Naive B cell (primary cell): ENCODE measurements around the gene CBY2. TPM values are rescaled to one million over a fixed set of nuclear protein-coding genes. Genes with fewer than 3 reads are reported as not detected.
"Not testable (repeated sequence)": the region's sequence is repeated elsewhere in the genome, so short reads cannot be mapped to it uniquely, and the experiment has no call there.

Experiments used
- ATAC-seq, 2 donors: fragments of 150-1000 bp; cut with Tn5 transposase; 2 replicates each; pipeline ENCODE4 v1.10.0; 2021; ENCODE audit warnings: low read depth in 2 of 2, mild to moderate bottlenecking in 2 of 2, moderate library complexity in 2 of 2
- DNase-seq: peaks from one replicate; pipeline ENCODE4 v3.0.0; 2022
- H3K27ac Mint-ChIP-seq, 6 donors: one replicate each; pipeline ENCODE4 v1.8.0; 2020 to 2022; ENCODE audit warnings: mild to moderate bottlenecking in 6 of 6, mixed read lengths in 6 of 6, moderate library complexity in 5 of 6, inconsistent platforms in 2 of 6
- H3K27me3 Mint-ChIP-seq, 3 donors: one replicate each; pipeline ENCODE4 v1.8.0; 2021 to 2022; ENCODE audit warnings: mixed read lengths in 3 of 3, mild to moderate bottlenecking in 1 of 3
- H3K36me3 Mint-ChIP-seq, 2 donors: one replicate each; pipeline ENCODE4 v1.8.0; 2020 to 2022; ENCODE audit warnings: mixed read lengths in 2 of 2, inconsistent platforms in 1 of 2, mild to moderate bottlenecking in 1 of 2
- H3K4me1 Mint-ChIP-seq, 3 donors: one replicate each; pipeline ENCODE4 v1.8.0; 2020 to 2022; ENCODE audit warnings: mixed read lengths in 3 of 3, inconsistent platforms in 1 of 3, mild to moderate bottlenecking in 1 of 3, moderate library complexity in 1 of 3
- H3K4me3 Mint-ChIP-seq, 8 donors: one replicate each; pipeline ENCODE4 v1.8.0; 2020 to 2022; ENCODE audit warnings: mild to moderate bottlenecking in 8 of 8, mixed read lengths in 8 of 8, moderate library complexity in 8 of 8, inconsistent platforms in 2 of 8
- H3K9me3 Mint-ChIP-seq, 7 donors: one replicate each; pipeline ENCODE4 v1.8.0; 2020 to 2022; ENCODE audit warnings: mixed read lengths in 7 of 7, mild to moderate bottlenecking in 5 of 7, inconsistent platforms in 2 of 7, moderate library complexity in 1 of 7
- polyA plus RNA-seq, 6 donors: library from polyadenylated mRNA; unstranded; fragments of 300-500 nt; fragmentation: Illumina TruSeq; gene quantifications; one replicate each; pipeline ENCODE4 v1.2.3, GENCODE V29; 2021; ENCODE audit warnings: low read depth in 6 of 6

The CBY2 gene
- polyA plus RNA-seq, 6 donors from 2014 or later, result not detected

DNA sequence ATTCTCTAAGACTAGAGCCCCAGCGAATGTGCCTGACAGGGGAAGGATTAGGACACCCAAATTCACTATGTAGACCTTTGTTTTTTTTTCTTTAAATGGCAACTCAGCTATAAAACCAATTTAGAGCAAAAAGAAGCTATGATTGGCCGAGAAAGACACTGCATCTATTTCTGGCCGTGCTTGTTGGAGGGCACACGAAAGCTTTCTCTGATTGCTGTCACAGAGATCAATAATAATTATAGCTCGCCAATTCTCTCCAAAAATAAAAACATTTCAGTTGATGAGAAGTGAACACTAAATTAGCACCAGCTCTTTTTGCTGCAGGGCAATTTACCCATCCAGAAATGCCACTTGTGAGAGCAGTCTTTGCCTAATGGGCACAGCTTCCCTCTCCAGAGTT, 31.2 kb downstream of the CBY2 start:
- ATAC-seq, result no peak
- no peak overlapping the region for H3K4me3 Mint-ChIP-seq
- no peak for DNase-seq
- H3K36me3 Mint-ChIP-seq, result no peaks in the 10 kb centered on the region
- peaks cover 0 to 5% (median 2%) of the 10 kb centered on the region in 7 donors for H3K9me3 Mint-ChIP-seq
- H3K27ac Mint-ChIP-seq, result no peak overlapping the region
- H3K4me1 Mint-ChIP-seq, result no peaks in the 10 kb centered on the region
- peaks cover 3 to 31% (median 18%) of the 10 kb centered on the region in 3 donors for H3K27me3 Mint-ChIP-seq

DNA sequence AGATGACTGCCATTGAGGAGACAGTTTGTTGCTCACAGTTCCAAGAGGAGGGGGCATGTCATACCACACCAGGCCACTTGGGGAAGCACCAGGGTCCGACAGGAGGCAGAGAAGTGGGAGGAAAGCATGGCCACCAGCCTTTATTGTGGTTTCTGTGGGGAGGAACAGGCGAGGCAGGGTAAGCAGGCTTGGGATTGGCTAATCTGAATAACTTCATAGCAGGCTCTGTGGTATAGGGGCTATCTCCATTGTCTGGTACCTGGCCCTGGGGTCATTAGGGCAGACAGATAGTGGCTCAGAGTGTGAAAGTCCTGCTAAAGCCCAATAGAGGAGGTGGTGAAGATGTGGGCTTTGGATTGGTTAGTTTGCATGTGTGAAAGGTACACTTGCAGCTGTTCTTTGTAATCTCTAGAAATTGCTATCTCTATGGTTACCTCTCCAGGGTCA, 35.5 kb downstream of the CBY2 start:
- Mint-ChIP-seq H3K9me3 (peaks cover 0 to 5% (median 2%) of the 10 kb centered on the region in 7 donors), H3K27me3 (peaks cover 3 to 18% (median 6%) of the 10 kb centered on the region in 3 donors), H3K36me3 (no peaks in the 10 kb centered on the region), H3K27ac (no peak overlapping the region), H3K4me3 (no peak overlapping the region), H3K4me1 (no peaks in the 10 kb centered on the region)
- DNase-seq, result no peak
- no peak for ATAC-seq

DNA sequence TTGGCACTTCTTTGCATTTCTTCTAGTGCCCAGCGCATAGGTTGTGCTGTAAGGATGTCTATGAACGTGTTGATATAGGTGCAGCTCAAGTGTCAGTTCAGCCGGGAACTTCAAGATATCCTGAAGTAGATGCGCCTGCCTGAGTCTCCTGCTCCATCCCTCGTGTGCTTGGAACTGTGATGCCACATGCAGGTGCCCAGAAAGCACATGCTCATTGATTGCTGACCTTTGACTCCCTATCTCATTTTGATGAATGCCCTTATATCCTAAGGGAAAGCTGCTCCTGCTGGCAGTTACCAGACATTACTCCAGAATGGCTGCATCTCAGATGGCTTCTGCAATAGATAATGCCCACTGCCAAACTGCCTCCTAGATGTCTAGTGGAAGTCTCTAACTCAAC, 40.9 kb downstream of the CBY2 start:
- H3K27me3 Mint-ChIP-seq, result peaks cover 0 to 12% (median 0%) of the 10 kb centered on the region in 3 donors
- peaks cover 0 to 2% (median 0%) of the 10 kb centered on the region in 7 donors for H3K9me3 Mint-ChIP-seq

DNA sequence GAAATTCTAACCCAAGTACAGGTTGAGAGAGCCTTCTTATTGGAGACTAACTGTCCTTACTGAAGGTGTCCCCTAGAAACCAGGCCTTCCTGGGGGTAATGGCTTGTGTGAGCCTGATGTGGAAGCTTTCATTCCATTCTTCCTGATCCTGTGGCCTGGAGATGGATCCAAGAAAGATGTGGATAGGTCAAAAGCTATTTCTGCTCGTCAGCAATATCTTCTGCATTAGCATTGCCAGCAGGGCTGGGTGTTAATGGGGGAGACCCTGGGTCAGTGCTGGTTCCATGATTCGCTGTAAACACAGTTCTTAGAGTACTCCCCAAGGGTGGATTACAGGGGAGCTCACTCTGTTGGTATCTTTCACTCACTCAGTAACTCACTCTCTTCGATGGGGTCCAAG, 42.9 kb downstream of the CBY2 start:
- no peak for DNase-seq
- Mint-ChIP-seq H3K27ac (no peak overlapping the region), H3K36me3 (no peaks in the 10 kb centered on the region), H3K27me3 (peaks cover 0 to 20% (median 5%) of the 10 kb centered on the region in 3 donors), H3K4me3 (no peak overlapping the region), H3K9me3 (peaks cover 0 to 2% (median 0%) of the 10 kb centered on the region in 7 donors), H3K4me1 (no peaks in the 10 kb centered on the region)
- no peak for ATAC-seq

More for the DNA sequence above, 40.9 kb downstream of the CBY2 start:
- ATAC-seq (no peak), DNase-seq (no peak)
- Mint-ChIP-seq H3K4me1 (no peaks in the 10 kb centered on the region), H3K36me3 (no peaks in the 10 kb centered on the region), H3K27ac (no peak overlapping the region), H3K4me3 (no peak overlapping the region)

DNA sequence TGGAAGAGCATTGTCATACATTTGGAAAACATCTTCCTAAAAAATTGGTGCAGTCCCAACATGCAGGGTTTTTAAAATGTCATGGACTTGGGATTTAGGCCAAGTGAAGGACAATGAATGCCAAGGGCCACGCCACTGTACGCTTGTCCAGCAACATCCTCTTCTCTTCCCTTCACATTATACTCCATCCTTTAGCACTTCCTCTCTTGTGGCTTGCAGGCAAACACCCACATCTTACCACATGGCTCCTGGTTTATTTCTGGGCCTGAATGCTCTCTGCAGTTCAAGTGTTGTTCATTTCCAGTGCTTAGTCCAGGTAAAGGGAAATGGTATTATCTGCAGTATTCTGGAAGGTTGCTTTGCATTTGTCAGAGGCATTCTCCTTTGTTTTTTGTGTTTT, 45.0 kb downstream of the CBY2 start:
- Mint-ChIP-seq H3K27me3 (peaks cover 3 to 20% (median 5%) of the 10 kb centered on the region in 3 donors), H3K4me3 (no peak overlapping the region), H3K4me1 (no peaks in the 10 kb centered on the region), H3K9me3 (peaks cover 0 to 2% (median 0%) of the 10 kb centered on the region in 7 donors), H3K27ac (no peak overlapping the region), H3K36me3 (no peaks in the 10 kb centered on the region)
- DNase-seq (no peak), ATAC-seq (no peak)

DNA sequence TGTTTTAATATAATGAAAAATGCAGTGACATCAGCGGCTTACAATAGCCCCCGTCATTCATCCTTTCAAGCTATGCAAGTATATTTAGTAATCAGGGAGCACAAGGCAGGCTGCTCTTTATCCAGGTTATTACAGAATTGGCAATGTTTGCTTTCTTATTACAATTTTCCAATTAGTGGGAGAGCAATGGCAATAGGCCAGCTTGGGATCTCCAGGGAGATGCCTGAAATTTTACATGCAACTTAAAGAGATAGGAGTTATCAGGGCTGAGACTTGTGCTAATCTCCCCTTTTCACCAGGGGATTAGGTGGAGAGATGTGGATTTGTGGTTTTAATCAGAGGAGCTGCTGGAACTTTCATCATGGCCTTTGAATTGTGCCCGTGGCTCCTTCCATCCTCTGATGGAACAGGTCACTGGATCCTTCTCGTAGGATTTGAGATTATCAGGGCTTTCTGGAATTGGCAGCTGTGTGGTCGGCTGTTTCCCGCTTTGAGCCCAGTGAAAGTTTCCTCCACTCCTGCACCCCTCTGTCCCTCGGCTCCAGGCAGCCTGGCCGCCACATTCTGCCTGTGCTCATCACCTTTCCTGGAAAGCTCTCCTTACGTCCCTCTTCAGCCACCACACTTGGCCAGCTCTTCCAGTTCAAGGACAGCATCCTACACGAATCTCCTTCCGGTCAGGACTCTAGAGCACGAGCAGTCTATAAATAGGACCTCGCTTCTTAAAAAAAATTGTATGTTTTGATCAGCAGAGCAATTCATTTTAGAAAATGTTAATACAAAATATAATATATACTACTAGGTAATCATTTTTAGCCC, 47.0 kb downstream of the CBY2 start:
- ATAC-seq (no peak), DNase-seq (no peak)
- H3K27ac Mint-ChIP-seq, result peak overlapping the region in 1 of 6 donors; percentile 50
- no peak overlapping the region for H3K4me3 Mint-ChIP-seq
- H3K27me3 Mint-ChIP-seq, result peaks cover 3 to 8% (median 5%) of the 10 kb centered on the region in 3 donors
- no peaks in the 10 kb centered on the region for H3K4me1 Mint-ChIP-seq
- H3K36me3 Mint-ChIP-seq, result no peaks in the 10 kb centered on the region
- H3K9me3 Mint-ChIP-seq, result peaks cover 0 to 2% (median 0%) of the 10 kb centered on the region in 7 donors

DNA sequence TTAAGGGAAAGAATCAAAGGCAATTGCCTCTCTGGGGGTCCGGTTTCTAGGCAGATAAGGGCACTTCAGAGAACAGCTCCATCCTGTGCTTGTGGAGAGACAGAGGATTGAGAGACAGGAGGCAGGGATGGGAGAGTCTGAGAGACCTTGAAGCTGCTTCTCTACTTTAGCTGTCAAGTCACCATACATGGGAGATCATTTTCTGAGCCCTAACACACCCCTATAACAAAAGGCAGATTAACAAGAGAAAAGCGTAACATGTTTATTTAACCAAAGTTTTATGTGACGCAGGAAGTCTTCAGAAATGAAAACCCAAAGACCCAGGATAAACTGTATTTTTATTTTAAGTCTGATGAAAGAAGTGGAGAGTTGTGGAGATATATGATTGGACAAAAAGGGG, 48.4 kb downstream of the CBY2 start:
- ATAC-seq, result no peak
- no peaks in the 10 kb centered on the region for H3K4me1 Mint-ChIP-seq

DNA sequence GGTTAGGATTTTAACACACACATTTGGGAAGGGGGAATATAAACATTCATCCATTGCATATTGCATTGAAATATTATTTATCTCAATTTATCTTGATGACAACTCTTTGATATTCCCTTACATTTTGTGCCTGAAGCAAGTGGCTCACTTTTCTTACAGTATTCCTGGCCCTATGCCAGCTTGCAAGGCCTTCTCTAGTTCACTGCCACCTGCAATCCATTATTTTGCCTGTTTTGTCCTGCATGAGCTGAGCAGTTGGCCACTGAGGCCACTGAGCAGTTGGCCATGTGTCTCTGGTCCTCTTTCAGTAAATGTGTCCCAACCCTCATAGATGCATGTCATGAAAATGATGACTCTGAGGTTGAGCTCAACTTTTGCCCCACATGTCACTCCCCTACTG, 49.8 kb downstream of the CBY2 start:
- no peaks in the 10 kb centered on the region for H3K36me3 Mint-ChIP-seq
- H3K27me3 Mint-ChIP-seq, result peaks cover 3 to 8% (median 5%) of the 10 kb centered on the region in 3 donors
- H3K27ac Mint-ChIP-seq, result no peak overlapping the region
- H3K4me3 Mint-ChIP-seq, result no peak overlapping the region
- ATAC-seq, result no peak
- H3K9me3 Mint-ChIP-seq, result no peaks in the 10 kb centered on the region
- H3K4me1 Mint-ChIP-seq, result no peaks in the 10 kb centered on the region
- DNase-seq, result no peak

More for the DNA sequence above, 48.4 kb downstream of the CBY2 start:
- Mint-ChIP-seq H3K9me3 (no peaks in the 10 kb centered on the region), H3K36me3 (no peaks in the 10 kb centered on the region), H3K27ac (no peak overlapping the region), H3K4me3 (no peak overlapping the region), H3K27me3 (peaks cover 3 to 8% (median 5%) of the 10 kb centered on the region in 3 donors)
- no peak for DNase-seq

DNA sequence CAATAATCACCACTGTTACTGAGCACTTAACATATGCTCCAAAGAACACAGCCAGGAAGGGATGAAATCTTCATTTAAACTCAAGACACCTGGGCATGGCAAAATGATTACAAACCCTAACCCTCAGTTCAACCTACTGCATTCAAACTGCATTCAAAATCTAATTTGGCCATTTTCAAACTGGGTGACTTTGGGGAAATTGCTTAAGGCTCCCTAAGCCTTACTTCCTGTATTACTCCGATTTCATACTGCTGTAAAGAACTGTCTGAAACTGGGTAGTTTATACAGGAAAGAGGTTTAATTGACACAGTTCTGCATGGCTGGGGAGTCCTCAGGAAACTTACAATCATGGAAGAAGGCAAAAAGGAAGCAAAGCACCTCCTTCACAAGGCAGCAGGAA, 50.4 kb downstream of the CBY2 start:
- Mint-ChIP-seq H3K9me3 (peaks cover under 1 to 6% (median 2%) of the 10 kb centered on the region in 7 donors), H3K27me3 (peaks cover 3 to 8% (median 5%) of the 10 kb centered on the region in 3 donors), H3K4me3 (no peak overlapping the region), H3K4me1 (no peaks in the 10 kb centered on the region), H3K36me3 (peaks cover 0 to 2% of the 10 kb centered on the region in 2 donors), H3K27ac (no peak overlapping the region)
- DNase-seq (no peak), ATAC-seq (no peak)

DNA sequence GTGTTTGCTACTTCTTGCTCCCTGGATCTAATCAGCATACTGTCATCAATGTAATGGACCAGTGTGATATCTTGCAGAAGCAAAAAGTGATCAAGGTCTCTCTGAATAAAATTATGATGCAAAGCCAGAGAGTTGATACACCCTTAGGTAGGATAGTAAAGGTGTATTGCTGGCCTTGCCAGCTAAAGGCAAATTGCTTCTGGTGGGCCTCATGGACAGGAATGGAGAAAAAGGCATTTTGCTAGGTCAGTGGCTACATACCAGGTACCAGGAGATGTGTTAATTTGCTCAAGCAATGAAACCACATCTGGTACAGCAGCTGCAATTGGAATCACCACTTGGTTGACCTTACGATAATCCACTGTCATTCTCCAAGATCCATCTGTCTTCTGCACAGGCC, 54.4 kb downstream of the CBY2 start:
- peaks cover 8 to 19% (median 15%) of the 10 kb centered on the region in 7 donors for H3K9me3 Mint-ChIP-seq
- peaks cover 0 to 10% (median 3%) of the 10 kb centered on the region in 3 donors for H3K27me3 Mint-ChIP-seq

DNA sequence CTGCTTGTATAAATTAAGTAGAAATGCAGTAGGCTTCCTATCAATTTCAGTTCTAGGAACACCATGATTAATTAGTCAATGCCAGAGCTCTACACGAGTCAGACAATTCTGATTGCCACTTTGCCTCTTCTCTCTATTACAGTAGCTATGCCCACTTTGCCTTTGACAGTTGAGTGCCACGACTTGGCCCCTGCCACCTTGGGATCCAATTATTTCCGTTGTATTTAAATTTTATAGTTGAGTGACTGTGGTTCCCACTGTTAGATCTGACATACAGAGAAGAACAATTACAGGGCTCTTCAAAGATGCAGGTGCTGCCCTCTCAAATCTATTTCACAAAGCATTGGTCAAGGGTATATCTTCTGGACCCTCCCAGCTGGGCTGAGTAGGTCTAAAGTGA, 55.5 kb downstream of the CBY2 start:
- not testable (repeated sequence) for DNase-seq, ATAC-seq, H3K27ac Mint-ChIP-seq, H3K4me3 Mint-ChIP-seq, H3K4me1 Mint-ChIP-seq
- H3K36me3 Mint-ChIP-seq, result peaks cover 0 to 10% of the 10 kb centered on the region in 2 donors
- H3K27me3 Mint-ChIP-seq, result peaks cover 0 to 11% (median 0%) of the 10 kb centered on the region in 3 donors
- H3K9me3 Mint-ChIP-seq, result peaks cover 8 to 19% (median 15%) of the 10 kb centered on the region in 7 donors

More for the DNA sequence above, 54.4 kb downstream of the CBY2 start:
- not testable (repeated sequence) for H3K4me1 Mint-ChIP-seq, DNase-seq, H3K4me3 Mint-ChIP-seq, H3K27ac Mint-ChIP-seq, ATAC-seq
- peaks cover 0 to 10% of the 10 kb centered on the region in 2 donors for H3K36me3 Mint-ChIP-seq

DNA sequence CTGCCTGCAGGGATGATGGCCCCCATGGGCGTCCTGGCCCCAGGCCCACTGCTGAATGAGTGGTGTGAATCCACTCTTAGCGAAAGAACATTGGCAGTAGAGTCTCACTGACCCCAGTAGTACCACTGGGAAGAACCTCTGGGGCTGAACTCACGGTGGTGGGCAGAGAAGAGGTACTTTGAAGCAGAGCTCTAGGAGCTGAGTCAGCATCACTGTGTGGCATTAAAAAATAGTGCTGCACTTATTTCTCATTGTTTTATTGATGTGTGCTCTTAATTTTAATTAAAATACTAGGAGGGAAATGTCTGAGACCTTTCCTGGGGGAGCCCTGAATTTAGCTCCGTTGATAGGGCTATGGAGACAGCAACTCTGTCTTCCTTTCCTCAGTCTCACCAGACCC, 61.3 kb downstream of the CBY2 start:
- Mint-ChIP-seq H3K27ac (no peak overlapping the region), H3K36me3 (no peaks in the 10 kb centered on the region), H3K4me3 (no peak overlapping the region)

More for the DNA sequence above, 61.3 kb downstream of the CBY2 start:
- DNase-seq, result no peak
- H3K4me1 Mint-ChIP-seq, result peaks cover 0 to under 1% (median 0%) of the 10 kb centered on the region in 3 donors
- H3K27me3 Mint-ChIP-seq, result peaks cover 3 to 28% (median 7%) of the 10 kb centered on the region in 3 donors
- no peak for ATAC-seq
- H3K9me3 Mint-ChIP-seq, result peaks cover 0 to 8% (median 4%) of the 10 kb centered on the region in 7 donors
